ENCODE measurements around the gene FOXP1.

The FOXP1 gene

GRCh38 chr3:71142441-71143161 lies 440.9 kb downstream of the FOXP1 start:
- DNase-seq, result no peak

- DNase-seq, result no peak
Measured at GRCh38 chr3:71140477-71140876, 443.1 kb downstream of the FOXP1 start.

GRCh38 chr3:71139496-71139895 lies 444.0 kb downstream of the FOXP1 start:
- no peak for DNase-seq

GRCh38 chr3:71138410-71138809 lies 445.1 kb downstream of the FOXP1 start:
- DNase-seq, result no peak

- DNase-seq, result no peak
Measured at GRCh38 chr3:71136276-71136675, 447.3 kb downstream of the FOXP1 start.

- no peak for DNase-seq
Measured at GRCh38 chr3:71135373-71136088, 448.0 kb downstream of the FOXP1 start.

- DNase-seq, result no peak
Measured at GRCh38 chr3:71134521-71134920, 449.0 kb downstream of the FOXP1 start.

GRCh38 chr3:71133865-71134264 lies 449.7 kb downstream of the FOXP1 start:
- no peak for DNase-seq

GRCh38 chr3:71132995-71133730 lies 450.4 kb downstream of the FOXP1 start:
- no peak for DNase-seq

GRCh38 chr3:71131375-71132314 lies 451.9 kb downstream of the FOXP1 start:
- DNase-seq, result peak in 1 of 14 donors; percentile 4

GRCh38 chr3:71130471-71131374 lies 452.8 kb downstream of the FOXP1 start:
- DNase-seq, result peak in 9 of 14 donors; percentile 9 to 47 (median 32)

- DNase-seq, result peak in 4 of 14 donors; percentile 13 to 32 (median 24)
Measured at GRCh38 chr3:71129611-71130431, 453.7 kb downstream of the FOXP1 start.

- DNase-seq, result no peak
Measured at GRCh38 chr3:71128961-71129360, 454.6 kb downstream of the FOXP1 start.

- DNase-seq, result no peak
Measured at GRCh38 chr3:71127844-71128243, 455.7 kb downstream of the FOXP1 start.

GRCh38 chr3:71127052-71127831 lies 456.3 kb downstream of the FOXP1 start:
- DNase-seq, result no peak

GRCh38 chr3:71125738-71126137 lies 457.8 kb downstream of the FOXP1 start:
- DNase-seq, result no peak

GRCh38 chr3:71124048-71124447 lies 459.5 kb downstream of the FOXP1 start:
- no peak for DNase-seq

- no peak for DNase-seq
Measured at GRCh38 chr3:71122641-71123040, 460.9 kb downstream of the FOXP1 start.

GRCh38 chr3:71121429-71122167 lies 461.9 kb downstream of the FOXP1 start:
- DNase-seq, result no peak
